Activated CD8-positive, alpha-beta memory T cell treated with anti-CD3 and anti-CD28 coated beads for 24 hours (primary cell): ENCODE data around the gene KIAA0586.
A peak's percentile ranks its signal among the peaks of the same experiment; 100 is the strongest.
"Not testable (repeated sequence)": the region's sequence is repeated elsewhere in the genome, so short reads cannot be mapped to it uniquely, and the experiment has no call there.

Experiments used
- DNase-seq: peaks from one replicate; pipeline ENCODE4 v3.0.0-alpha.2; 2020

The KIAA0586 gene

DNA sequence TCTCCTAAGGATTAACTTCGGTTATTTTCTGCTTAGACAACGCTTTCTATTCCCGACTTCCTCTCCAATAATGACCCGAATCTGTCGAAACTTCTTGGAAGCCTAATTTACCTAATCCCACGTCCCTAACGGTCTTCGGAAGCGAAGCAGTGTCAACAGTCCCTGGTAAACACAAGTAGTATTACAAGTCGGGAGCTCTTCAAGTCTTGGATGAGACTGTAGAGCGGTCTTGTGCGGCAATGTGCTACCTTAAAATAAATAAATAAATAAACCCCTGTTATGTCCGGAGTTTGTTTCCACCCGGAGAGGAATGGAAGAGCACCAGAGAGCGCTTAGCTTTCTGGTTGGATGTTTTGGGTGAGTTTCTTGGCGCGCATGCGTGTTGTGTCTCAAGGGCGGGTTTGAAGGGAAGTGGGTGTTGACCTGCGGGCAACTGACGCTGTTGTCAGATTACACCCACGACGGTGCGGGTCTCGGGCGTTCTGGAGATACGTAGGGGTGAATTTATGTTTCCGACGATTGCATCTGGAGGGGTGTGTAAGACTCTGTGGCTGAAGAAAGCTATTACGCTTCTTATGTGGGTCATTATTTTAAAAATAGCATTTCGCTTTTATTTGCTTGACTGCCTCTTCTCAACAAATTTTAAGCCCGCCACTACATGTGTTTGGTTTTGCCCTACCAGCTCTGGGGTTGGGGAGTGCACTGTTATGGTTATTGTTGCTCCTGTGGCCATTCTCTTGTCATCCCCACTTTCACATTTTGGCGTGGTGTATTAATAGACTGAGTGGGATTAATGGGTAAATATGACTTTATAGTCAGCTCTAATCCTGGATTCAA, at the start of gene KIAA0586, which contains the start of gene TIMM9:
KIAA0586 (plus strand) TSS at position 439 of the 837 bp plus-strand sequence. CDS start 546 bp downstream, outside the sequence.
TIMM9 (minus strand) TSS at position 251 of the 837 bp plus-strand sequence. CDS start 15,586 bp downstream, outside the sequence.
- peak; percentile 94 for DNase-seq

DNA sequence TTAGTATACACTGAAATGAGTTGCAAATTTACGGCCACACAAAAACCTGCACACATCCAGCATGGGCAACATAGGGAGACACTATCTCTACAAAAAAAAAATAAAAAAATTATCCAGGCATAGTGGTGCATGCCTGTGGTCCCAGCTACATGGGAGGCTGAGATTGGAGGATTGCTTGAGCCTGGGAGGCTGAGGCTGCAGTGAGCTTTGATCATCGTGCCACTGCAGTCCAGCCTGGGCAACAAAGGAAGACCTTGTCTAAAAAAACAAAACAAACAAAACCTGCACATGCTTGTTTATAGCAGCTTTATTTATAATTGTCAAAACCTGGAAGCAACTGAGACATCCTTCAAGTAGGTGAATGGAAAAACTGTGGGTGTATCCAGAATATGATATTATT, 36.7 kb upstream of the KIAA0586 start:
- no peak for DNase-seq

DNA sequence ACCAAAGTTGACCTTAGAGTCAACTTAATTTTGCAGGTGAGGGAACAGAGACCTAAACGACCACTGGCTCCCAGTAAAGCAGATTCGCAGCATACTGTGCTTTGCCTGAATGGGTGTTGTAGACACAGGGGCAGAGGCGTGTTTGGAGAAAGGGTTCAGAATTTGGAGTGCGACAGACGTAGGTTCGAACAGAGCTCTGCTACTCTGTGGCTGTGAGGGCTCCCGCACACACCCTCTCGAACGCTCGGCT, 32.0 kb upstream of the KIAA0586 start:
- no peak for DNase-seq

DNA sequence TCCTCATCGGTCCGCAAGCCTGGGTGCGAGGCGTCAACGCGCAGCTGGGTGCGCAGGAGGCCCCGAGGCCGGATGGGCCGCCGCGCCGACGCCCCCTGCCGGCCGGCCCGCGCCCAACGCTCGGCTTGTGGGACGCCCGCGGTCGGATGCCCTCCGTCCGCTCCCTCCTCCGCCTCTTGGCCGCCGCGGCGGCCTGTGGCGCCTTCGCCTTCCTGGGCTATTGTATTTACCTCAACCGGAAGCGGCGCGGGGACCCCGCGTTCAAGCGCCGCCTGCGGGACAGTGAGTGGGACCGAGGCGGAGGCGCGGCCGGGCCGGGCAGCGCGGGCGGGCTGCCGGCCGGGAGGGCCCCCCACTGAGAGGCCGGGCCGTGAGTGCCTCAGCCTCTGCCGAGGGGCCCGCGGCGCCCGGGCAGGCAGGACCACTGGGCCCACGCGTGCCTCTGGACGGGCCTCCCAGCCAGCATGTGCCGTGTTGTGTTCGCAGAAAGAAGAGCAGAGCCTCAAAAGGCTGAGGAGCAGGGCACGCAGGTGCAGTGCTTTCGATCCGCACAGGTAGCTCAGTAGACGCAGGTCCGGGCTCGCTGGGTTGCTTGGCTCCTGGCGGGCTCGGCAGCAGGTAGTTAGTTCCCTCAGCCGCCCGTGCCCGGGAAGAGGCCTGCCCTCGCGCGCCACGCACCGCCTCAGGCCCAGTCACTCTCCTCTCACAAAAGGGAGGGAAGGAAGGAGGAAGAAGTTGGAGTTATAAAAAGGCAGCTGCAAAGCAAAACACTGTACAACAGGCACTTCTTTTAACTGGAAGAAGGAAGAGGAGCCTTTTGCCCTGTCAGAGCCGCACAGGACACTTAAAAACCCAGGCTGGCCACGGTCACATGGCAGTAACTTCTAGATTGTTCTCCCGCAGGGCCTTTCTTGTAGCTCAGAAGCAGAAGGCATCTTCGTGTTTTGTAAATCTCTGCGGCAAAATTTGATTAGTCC, 31.4 kb upstream of the KIAA0586 start, which contains the start of gene TOMM20L:
TOMM20L (plus strand) TSS at position 119 of the 977 bp plus-strand sequence; CDS start at position 147, 28 bp downstream.
- peak; percentile 90 for DNase-seq

DNA sequence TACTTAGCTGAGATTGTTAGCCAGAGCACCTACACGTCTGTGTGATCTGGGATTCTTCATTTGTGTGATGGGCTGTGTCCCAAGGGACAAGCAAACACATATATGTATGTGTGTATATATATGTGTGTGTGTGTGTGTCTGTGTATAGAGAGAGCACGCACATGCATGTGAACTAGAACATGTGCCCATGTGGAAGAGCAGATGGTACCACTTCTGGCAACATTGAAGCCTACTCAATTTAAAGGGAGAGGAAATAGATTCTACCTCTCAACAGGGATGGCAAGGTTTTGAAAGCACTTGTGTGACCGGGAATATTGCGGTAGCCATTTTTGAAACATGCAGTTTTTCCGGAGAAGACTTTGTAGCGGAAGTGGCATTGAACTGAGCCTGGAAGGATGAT, 30.4 kb upstream of the KIAA0586 start:
- no peak for DNase-seq

DNA sequence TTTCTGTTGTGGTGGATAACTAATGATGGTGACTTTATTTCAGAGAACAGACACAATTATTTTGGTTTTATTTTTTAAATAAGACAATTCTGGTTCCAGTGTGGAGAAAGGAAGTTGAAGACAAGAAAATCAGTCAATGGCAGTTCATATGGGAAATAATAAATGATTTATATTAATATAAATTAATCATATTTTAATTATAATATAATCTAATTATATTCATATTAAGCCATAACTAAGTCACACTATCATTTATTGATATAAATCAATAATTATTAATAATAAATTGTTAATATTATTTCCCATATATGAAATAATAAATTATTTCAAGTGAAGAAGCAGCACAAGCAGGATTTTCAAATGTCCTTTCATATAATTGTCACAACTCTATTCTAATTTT, 29.0 kb upstream of the KIAA0586 start:
- no peak for DNase-seq

DNA sequence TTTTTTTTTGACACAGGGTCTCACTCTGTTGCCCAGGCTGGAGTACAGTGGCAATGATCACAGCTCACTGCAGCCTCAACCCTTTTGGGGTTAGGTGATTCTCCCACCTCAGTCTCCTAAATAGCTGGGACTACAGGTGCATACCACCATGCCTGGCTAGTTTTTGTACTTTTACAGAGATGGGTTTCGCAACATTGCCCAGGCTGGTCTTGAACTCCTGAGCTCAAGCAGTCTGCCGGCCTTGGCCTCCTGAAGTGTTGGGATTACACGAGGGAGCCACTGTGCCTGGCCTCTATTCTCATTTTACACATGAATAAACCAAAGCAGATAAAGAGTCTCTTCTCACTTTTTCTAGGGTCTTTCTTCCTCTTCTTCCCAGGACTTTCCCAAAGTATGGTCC, 28.6 kb upstream of the KIAA0586 start:
- DNase-seq = no peak

DNA sequence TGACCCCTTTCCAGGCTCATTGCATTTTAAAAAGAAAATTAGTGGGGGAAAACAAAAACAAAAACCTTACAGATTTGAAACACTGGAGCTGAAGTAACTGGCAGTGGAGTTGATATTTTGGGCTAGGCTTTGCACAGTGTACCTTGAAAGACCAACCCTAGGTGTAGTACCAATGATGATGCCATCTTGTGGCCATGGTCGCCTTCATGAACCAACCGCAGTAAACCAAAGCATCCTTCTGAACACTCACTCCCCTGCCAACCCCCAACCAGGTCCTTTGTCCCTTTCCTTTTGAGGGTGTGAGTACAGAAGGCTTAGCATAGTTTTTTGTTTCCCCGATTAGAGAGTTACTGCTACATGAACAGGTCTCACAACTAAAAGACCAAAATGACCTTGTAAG, 25.9 kb upstream of the KIAA0586 start:
- no peak for DNase-seq

DNA sequence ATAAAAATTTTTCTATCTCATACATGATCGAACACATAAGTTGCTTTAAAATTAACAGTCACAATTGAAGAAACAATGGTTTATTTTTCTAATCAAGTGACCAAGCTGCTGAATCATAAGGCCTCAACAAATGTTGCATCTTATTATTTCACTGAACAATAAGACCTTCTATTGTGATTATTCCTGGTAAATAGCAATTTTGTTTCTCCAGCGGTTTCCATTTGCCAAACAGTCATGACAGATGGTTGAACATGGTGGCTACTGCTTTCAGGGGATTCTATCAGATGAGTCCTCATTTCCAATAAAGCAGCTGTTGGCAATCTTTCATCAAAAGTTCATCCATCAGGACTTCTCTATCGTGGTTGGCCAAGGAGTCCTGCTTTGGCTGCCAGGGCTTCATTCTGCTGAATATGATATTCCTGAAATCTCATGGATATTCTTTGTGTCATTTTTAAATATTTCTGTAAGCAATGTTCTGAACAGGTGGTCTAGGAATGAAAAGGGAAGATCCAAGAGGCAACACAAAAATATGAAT, 18.8 kb upstream of the KIAA0586 start:
- DNase-seq = no peak

DNA sequence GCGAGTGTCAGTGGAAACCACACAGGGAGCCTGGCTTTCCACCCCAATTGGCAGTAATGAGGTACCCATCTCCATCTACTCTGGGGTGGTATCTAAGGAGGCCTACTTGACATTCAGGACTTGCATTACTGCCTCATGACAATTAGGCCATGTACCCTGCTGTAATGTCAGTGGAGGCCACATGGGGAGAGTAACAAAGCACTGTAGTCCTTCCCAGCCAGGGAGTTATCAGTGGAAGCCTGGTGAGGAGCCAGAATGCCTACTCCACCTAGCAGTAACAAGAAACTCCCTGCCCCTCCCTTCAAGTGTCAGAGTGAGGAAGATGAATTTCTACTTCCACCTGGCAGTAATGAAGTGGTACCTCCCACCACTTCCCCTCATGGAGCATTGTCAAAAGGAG, 12.7 kb upstream of the KIAA0586 start:
- no peak for DNase-seq

DNA sequence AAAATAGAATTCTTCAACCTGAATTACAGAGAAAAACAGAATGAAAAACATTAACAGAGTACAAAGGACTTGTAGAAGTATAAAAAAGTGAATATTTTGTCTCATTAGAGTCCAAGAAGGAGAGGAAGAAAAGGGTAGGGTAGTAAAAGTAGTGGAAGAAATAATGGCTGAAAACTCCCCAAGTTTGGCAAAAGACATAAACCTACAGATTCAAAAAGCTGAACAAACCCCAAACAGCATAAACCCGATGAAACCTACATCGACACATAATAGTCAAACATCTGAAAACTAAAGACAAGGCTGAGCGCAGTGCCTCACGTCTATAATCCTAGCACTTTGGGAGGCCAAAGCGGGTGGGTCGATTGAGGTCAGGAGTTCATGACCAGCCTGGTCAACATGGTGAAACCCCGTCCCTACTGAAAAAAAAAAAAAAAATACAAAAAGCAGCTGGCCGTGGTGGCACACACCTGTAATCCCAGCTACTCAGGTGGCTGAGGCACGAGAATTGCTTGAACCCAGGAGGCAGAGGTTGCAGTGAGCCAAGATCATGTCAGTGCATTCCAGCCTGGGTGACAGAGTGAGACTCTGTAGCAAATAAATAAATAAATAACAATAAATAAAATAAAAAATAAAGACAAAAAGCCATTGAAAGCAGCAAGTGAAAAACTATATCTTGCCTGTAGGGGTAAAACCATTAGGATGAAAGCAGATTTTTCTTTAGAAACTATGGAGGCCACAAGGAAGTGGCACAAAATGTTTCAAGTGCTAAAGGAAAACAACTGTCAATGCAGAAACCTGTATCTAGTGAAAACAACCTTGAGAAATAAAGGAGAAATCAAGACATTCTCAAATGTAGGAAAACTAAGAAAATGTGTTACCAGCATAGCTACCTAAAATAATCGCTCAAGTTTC, 11.6 kb upstream of the KIAA0586 start:
- no peak for DNase-seq

DNA sequence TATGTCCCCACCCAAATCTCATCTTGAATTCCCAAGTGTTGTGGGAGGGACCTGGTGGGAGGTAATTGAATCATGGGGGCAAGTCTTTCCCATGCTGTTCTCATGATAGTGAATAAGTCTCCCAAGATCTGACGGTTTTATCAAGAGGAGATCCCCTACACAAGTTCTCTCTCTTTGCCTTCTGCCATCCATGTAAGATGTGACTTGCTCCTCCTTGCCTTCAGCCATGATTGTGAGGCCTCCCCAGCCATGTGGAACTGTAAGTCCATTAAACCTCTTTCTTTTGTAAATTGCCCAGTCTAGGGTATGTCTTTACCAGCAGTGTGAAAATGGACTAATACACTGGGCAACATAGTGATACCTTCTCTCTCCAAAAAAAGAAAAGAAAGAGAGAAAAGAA, 10.6 kb upstream of the KIAA0586 start:
- not testable (repeated sequence) for DNase-seq

DNA sequence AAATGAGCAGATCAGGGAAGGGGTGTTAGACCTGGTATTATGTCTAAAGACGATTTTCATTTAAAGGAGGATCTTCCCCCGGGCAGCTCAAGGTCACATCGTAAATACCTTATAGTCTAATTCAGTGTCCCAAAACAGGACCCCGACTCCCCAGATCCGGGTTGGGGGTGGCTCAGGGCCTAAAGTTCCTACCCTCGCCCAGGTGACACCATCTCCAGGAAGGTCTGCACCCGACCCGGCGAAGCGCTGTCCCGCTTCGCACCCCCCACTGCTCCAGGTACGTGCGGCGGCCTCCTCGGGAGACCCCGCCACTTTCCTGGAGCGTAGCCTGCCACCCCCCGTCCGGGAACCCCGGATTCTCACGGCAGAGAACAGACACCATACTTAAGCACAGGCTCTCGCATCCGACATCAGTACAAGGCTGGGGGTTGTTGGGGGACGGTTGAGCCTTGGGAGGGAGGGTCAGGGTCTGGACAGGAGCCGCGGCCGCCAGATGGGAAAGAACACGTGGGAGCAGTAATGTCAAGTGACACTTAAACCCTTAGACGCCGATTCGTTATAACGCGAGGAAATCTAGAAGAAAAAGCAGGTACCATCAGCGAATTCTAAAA, 744 bp upstream of the KIAA0586 start:
- peak; percentile 86 for DNase-seq

DNA sequence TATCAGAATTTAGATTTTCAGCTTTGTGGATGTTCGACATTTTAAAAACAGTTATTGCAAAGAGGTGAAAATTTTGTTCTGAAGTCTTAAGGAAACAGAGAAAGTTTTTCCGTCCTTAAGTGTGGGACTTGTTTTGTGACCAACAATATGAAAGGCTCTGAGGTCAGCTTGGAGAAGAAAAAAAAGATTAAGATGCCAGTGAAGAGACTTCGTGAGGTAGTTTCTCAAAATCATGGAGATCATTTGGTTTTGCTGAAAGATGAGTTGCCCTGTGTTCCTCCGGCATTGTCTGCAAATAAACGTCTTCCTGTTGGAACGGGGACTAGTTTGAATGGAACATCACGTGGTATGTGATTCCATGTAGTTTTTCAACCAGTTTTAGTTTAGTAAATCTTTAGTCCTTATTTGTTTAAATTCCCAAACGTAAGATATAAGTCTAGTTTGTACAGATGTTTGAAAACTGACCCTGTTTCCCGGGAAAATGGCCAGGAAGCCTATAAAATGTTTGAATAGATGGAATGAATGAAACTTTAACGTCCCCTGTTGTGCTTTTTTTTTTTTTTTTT, 682 bp downstream of the KIAA0586 start:
- no peak for DNase-seq

DNA sequence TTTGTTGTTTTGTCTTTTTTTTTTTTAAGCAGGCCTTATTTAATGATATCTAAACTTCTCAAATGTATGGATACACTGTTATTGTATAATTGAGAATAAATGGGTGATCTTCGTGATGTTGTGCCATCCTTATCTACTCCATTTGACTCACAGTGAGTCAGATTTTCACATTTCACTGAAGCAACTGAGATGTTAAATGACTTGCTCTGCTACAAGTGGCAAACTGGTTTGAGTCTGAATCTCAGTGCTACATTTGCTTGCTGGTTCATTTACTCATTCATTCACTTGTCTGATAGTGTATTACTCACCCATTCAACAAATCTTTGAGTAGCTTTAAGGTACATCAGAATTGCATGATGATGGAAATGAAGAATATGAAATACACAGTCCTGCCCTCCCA, 2.6 kb downstream of the KIAA0586 start:
- DNase-seq = no peak

DNA sequence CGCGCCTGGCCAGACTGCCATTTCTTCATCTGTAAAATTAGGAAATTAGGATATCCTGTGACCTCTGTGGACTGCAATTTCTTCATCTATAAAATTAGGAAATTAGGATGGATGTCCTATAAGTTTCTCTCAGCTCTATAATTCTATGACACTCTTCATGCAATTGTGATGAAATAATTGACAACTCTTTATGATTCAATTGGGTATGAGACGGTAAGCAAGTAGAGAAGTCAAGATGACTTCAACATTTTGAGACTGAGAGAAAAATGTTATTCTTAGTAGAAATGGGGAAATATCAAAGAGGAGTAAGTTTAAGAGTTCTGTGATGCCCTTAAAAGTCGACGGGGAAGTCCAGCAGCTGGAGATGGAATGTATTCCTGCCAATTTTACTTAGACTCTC, 12.0 kb downstream of the KIAA0586 start:
- DNase-seq = no peak

DNA sequence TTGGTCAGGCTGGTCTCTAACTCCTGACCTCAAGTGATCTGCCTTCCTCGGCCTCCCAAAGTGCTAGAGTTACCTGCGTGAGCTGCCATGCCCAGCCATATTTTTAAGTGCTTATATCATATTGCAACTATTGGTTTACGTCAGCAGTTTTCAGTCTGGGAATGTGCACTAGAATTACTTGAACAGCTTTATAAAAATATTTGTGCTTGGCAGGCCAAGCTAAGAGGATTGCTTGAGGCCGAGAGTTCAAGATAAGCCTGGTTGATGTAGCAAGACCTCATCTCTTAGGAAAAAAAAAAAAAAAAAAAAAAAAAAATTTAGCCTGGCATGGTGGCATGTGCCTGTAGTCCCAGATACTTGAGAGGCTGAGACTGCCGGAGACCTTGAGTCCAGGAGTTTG, 17.1 kb downstream of the KIAA0586 start:
- no peak for DNase-seq

DNA sequence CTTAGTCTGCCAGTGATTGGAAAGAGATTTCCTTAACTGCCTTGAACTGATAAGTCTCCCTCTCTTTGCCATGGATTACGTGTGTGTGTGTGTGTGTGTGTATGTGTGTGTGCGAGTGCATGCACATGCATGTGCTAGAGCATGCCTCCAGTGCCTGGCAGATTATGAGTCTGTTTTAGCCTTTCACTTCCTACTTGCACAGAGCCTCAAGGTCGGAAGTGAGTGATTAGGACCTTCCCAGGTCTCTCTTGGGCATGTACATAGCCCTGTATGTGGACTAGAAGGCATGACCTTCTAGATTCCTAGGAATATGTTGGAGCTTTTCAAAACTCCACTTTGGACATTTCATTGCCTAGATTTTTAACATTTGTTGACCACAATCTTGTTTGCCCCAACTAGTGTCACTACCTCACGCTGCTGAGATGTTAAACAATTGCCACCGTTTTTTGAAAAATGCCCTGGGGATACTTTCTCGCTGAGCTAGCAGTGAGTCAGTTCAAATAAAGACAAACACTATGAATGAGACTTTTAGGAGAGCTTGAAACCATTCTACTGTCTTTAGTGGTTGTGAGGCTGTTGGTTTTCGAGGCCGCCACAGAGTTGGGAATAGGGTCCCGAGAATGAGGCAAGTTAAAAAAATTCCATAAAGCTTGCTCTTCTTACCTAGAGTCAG, 28.2 kb downstream of the KIAA0586 start:
- DNase-seq = no peak

DNA sequence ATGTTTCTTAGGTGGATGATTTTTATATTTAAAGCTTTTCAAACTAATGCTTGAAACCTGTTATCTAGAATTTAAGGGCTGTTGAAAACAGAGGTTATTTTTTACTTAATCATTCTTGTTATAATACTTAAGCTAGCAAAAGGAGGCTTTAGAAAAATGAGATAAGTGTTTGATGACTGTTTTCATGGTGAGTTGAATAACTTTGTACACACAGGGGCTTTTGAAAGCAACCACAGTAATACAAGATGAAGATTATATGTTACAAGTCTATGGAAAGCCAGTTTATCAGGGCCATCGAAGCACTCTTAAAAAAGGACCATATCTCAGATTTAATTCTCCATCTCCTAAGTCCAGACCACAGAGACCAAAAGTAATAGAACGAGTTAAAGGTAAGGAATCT, 33.3 kb downstream of the KIAA0586 start:
- DNase-seq = no peak

DNA sequence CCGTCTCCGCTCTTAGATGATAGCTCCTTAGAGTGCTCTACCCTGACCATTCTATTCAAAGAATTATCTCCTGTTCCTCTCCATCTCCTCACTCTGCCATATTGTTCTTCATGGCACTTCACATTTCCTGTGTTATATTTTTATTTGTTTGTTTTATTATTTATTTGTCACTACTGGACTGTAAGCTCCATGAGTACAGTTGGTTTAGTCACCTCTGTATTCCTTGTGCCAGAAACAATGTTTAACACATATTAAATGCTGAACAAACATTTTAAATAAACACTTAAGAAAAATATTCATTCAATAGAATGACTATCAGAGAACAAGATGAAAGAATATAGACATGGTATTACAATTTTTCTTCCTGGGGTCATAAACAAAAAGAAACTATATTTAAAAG, 35.6 kb downstream of the KIAA0586 start:
- DNase-seq = no peak

DNA sequence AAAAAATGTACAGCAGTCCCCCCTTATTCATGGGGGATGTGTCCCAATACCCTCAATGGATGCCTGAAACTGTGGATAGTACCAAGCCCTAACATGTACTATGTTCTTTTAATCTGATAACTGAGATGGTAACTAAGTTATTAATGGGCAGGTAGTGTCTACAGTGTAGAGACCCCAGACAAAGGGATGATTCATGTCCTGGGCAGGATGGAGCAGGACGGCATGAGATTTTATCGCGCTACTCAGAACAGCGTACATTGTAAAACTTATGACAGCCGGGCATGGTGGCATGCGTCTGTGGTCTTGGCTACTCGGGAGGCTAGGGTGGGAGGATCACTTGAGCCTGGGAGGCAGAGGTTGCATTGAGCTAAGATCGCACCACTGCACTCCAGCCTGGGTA, 37.1 kb downstream of the KIAA0586 start:
- no peak for DNase-seq
